ENCODE measurements around the gene PFKFB1. TPM values are rescaled to one million over a fixed set of nuclear protein-coding genes. Genes with fewer than 3 reads are reported as not detected.

PFKFB1 gene
- total RNA-seq, 1 donor: not detected

GRCh38 chrX:55026840-55027239, 32.9 kb upstream of the PFKFB1 start:
- Histone ChIP-seq H3K36me3 (ENCODE audit: insufficient read depth, low read length) (no peaks in the 10 kb centered on the region), H3K4me2 (ENCODE audit: insufficient read depth, low read length) (no peak overlapping the region)
- no peak for TF ChIP-seq CTCF (IDR thresholded peaks at IDR 0.05; ENCODE audit: extremely low read depth, low read depth, low read length)

DNA sequence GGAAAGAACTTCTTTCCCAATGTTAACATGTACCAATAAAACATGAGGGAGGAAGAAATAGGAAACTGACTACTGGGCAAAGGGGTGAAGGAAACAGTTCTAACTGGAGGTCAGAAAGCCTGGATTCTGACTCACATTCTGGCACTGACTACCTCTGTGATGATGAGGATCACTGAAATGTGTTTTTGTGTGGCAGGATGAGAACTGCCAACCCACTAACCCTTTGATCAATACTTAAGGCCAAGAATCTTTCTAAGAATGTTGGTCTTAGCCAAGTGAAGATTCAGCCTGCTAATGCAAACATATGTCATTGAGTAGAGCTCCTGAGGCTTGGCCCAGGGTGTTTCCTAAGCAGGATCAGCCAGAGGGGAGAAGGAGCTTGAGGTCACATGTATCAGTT, 32.2 kb upstream of the PFKFB1 start:
- Histone ChIP-seq H3K79me2 (ENCODE audit: insufficient read depth, low read length) (no peaks in the 10 kb centered on the region), H3K27ac (ENCODE audit: low read depth, low read length) (no peak overlapping the region), H3K4me1 (ENCODE audit: insufficient read depth, low read length) (no peaks in the 10 kb centered on the region), H3K4me3 (ENCODE audit: insufficient read depth, low read length) (no peak overlapping the region), H3K4me2 (ENCODE audit: insufficient read depth, low read length) (no peak overlapping the region), H3K27me3 (ENCODE audit: insufficient read depth, low read length) (peaks cover 3% of the 10 kb centered on the region), H3K36me3 (ENCODE audit: insufficient read depth, low read length) (no peaks in the 10 kb centered on the region), H3K9me3 (ENCODE audit: low read depth, low read length) (no peaks in the 10 kb centered on the region), H2AFZ (ENCODE audit: low read length) (no peak overlapping the region), H4K20me1 (ENCODE audit: insufficient read depth, low read length) (no peaks in the 10 kb centered on the region)
- TF ChIP-seq CTCF (IDR thresholded peaks at IDR 0.05; ENCODE audit: extremely low read depth, low read depth, low read length): no peak
- DNase-seq (ENCODE audit: insufficient read length, low spot score, missing footprints): peak; percentile 29

More at GRCh38 chrX:55026840-55027239, 32.9 kb upstream of the PFKFB1 start:
- Histone ChIP-seq H2AFZ (ENCODE audit: low read length) (no peak overlapping the region), H3K4me3 (ENCODE audit: insufficient read depth, low read length) (no peak overlapping the region), H3K27me3 (ENCODE audit: insufficient read depth, low read length) (peaks cover 3% of the 10 kb centered on the region), H3K4me1 (ENCODE audit: insufficient read depth, low read length) (no peaks in the 10 kb centered on the region), H3K27ac (ENCODE audit: low read depth, low read length) (no peak overlapping the region), H3K79me2 (ENCODE audit: insufficient read depth, low read length) (no peaks in the 10 kb centered on the region), H4K20me1 (ENCODE audit: insufficient read depth, low read length) (no peaks in the 10 kb centered on the region), H3K9me3 (ENCODE audit: low read depth, low read length) (no peaks in the 10 kb centered on the region)
- no peak for DNase-seq (ENCODE audit: insufficient read length, low spot score, missing footprints)

GRCh38 chrX:55014897-55015299, 20.9 kb upstream of the PFKFB1 start:
- no peak for TF ChIP-seq CTCF (IDR thresholded peaks at IDR 0.05; ENCODE audit: extremely low read depth, low read depth, low read length)
- Histone ChIP-seq H4K20me1 (ENCODE audit: insufficient read depth, low read length) (no peaks in the 10 kb centered on the region), H3K79me2 (ENCODE audit: insufficient read depth, low read length) (no peaks in the 10 kb centered on the region), H3K4me1 (ENCODE audit: insufficient read depth, low read length) (no peaks in the 10 kb centered on the region), H3K9me3 (ENCODE audit: low read depth, low read length) (no peaks in the 10 kb centered on the region), H3K27ac (ENCODE audit: low read depth, low read length) (no peak overlapping the region), H3K4me2 (ENCODE audit: insufficient read depth, low read length) (no peak overlapping the region), H3K27me3 (ENCODE audit: insufficient read depth, low read length) (peaks cover 10% of the 10 kb centered on the region), H3K4me3 (ENCODE audit: insufficient read depth, low read length) (no peak overlapping the region), H2AFZ (ENCODE audit: low read length) (no peak overlapping the region), H3K36me3 (ENCODE audit: insufficient read depth, low read length) (no peaks in the 10 kb centered on the region)
- DNase-seq (ENCODE audit: insufficient read length, low spot score, missing footprints): no peak

GRCh38 chrX:55011294-55011693, 17.3 kb upstream of the PFKFB1 start:
- Histone ChIP-seq H3K9me3 (ENCODE audit: low read depth, low read length) (no peaks in the 10 kb centered on the region), H4K20me1 (ENCODE audit: insufficient read depth, low read length) (peaks cover 8% of the 10 kb centered on the region), H2AFZ (ENCODE audit: low read length) (no peak overlapping the region), H3K27ac (ENCODE audit: low read depth, low read length) (no peak overlapping the region), H3K27me3 (ENCODE audit: insufficient read depth, low read length) (peaks cover 4% of the 10 kb centered on the region), H3K4me2 (ENCODE audit: insufficient read depth, low read length) (no peak overlapping the region), H3K36me3 (ENCODE audit: insufficient read depth, low read length) (peaks cover 4% of the 10 kb centered on the region), H3K4me3 (ENCODE audit: insufficient read depth, low read length) (no peak overlapping the region), H3K79me2 (ENCODE audit: insufficient read depth, low read length) (no peaks in the 10 kb centered on the region), H3K4me1 (ENCODE audit: insufficient read depth, low read length) (peaks cover 19% of the 10 kb centered on the region)
- DNase-seq (ENCODE audit: insufficient read length, low spot score, missing footprints): peak; percentile 79
- peak; percentile 45 for TF ChIP-seq CTCF (IDR thresholded peaks at IDR 0.05; ENCODE audit: extremely low read depth, low read depth, low read length)
